GM12878 (cell line): Measurements from ENCODE around the gene CLTCL1. TPM values are rescaled to one million over a fixed set of nuclear protein-coding genes. Genes with fewer than 3 reads are reported as not detected.

Experiments
- ATAC-seq: fragments of 200-7000 bp; cut with Tn5 transposase; 3 replicates; pipeline ENCODE4 v1.9.1; 2020; ENCODE audit warnings: mild to moderate bottlenecking, moderate library complexity
- BruUV-seq: library from RNA; stranded (reverse); fragments of 400-500 nt; replicated peaks from 2 replicates; lab custom pipeline; 2021; lab: Mats Ljungman, UMichigan
- CTCF ChIA-PET: fragments of 300-600 bp; sonication (Branson Sonifier 250); formaldehyde crosslinking; extraction: SDS; loops from one replicate; lab custom pipeline; 2021; ENCODE audit warnings: inconsistent platforms; lab: Yijun Ruan, JAX
- POLR2A ChIA-PET: fragments of 350-600 bp; formaldehyde crosslinking; extraction: SDS; loops from one replicate; lab custom pipeline; 2021; ENCODE audit warnings: inconsistent platforms; lab: Charles Lee
- RAD21 ChIA-PET: fragments of 300-600 bp; sonication (Branson Sonifier 250); formaldehyde crosslinking; loops from one replicate; lab custom pipeline; 2023; ENCODE audit warnings: antibody characterized with exemption; ENCODE audit not compliant: unreplicated experiment; lab: Charles Lee
- SMC1A ChIA-PET: fragments of 300-600 bp; sonication (Branson Sonifier 250); formaldehyde crosslinking; loops from one replicate; lab custom pipeline; 2023; ENCODE audit not compliant: unreplicated experiment, uncharacterized antibody; lab: Charles Lee
- DNase-seq: peaks from one replicate; pipeline ENCODE4 v3.0.0-alpha.2; 2011; ENCODE audit warnings: low read depth, low spot score
- FAIRE-seq: peaks from 3 replicates; lab custom pipeline; 2011; peaks lifted over from hg19 to GRCh38; lab: Jason Lieb, UNC
- H2AFZ ChIP-seq: 2 replicates; pipeline ENCODE4 v1.6.0; 2011; ENCODE audit warnings: low read depth, low read length, control low read depth; ENCODE audit not compliant: control insufficient read depth
- H3K27ac ChIP-seq: 2 replicates; pipeline ENCODE4 v1.5.1; 2011; ENCODE audit warnings: control low read depth; ENCODE audit not compliant: control insufficient read depth, insufficient read depth
- H3K27me3 ChIP-seq, 2 experiments: replicated peaks in 1 of 2; 2 replicates each; pipeline versions ENCODE4 v1.6.0 to v1.6.1; 2011; ENCODE audit warnings: low read length in 1 of 2; ENCODE audit not compliant: control insufficient read depth in 2 of 2, insufficient read depth in 2 of 2
- H3K36me3 ChIP-seq, 2 experiments: 2 replicates each; pipeline ENCODE4 v1.5.1; 2011; ENCODE audit warnings: low read length in 1 of 2; ENCODE audit not compliant: control insufficient read depth in 2 of 2, insufficient read depth in 2 of 2
- H3K4me1 ChIP-seq: 2 replicates; pipeline ENCODE4 v1.6.1; 2011; ENCODE audit warnings: mild to moderate bottlenecking, low read length, moderate library complexity, mixed read lengths; ENCODE audit not compliant: control insufficient read depth, insufficient read depth
- H3K4me2 ChIP-seq: 2 replicates; pipeline ENCODE4 v1.6.0; 2011; ENCODE audit warnings: control low read depth; ENCODE audit not compliant: control insufficient read depth, insufficient read depth
- H3K4me3 ChIP-seq: fragments of 200-600 bp; sonication (generic); 2 replicates; pipeline ENCODE4 v1.5.1; 2016
- H3K79me2 ChIP-seq: 2 replicates; pipeline ENCODE4 v1.6.0; 2011; ENCODE audit warnings: low read length; ENCODE audit not compliant: control insufficient read depth, insufficient read depth
- H3K9ac ChIP-seq: 2 replicates; pipeline ENCODE4 v1.8.0; 2011; ENCODE audit warnings: low read length, control low read depth, mixed read lengths; ENCODE audit not compliant: control insufficient read depth, insufficient read depth
- H3K9me3 ChIP-seq: replicated peaks from 3 replicates; pipeline ENCODE4 v1.5.1; 2011; ENCODE audit warnings: mild to moderate bottlenecking, low read length; ENCODE audit not compliant: control insufficient read depth, insufficient read depth
- H4K20me1 ChIP-seq: 2 replicates; pipeline ENCODE4 v1.6.0; 2011; ENCODE audit not compliant: control insufficient read depth, insufficient read depth
- HDAC2 ChIP-seq: fragments of 200-600 bp; sonication (generic); IDR thresholded peaks from 2 replicates; pipeline ENCODE4 v1.6.1; 2017
- POLR2AphosphoS2 ChIP-seq: IDR thresholded peaks from 2 replicates; pipeline ENCODE4 v1.6.1; 2011; ENCODE audit warnings: low read depth, mild to moderate bottlenecking, low read length, improper control_type of control experiment, moderate library complexity
- RBBP5 ChIP-seq: fragments of 200-600 bp; sonication (generic); conservative IDR thresholded peaks from 2 replicates; pipeline ENCODE4 v1.6.1; 2016
- ZNF24 ChIP-seq: fragments of 450-650 bp; IDR thresholded peaks from 2 replicates; pipeline ENCODE4 v1.6.1; 2017; ENCODE audit warnings: antibody characterized with exemption, mild to moderate bottlenecking
- WGBS: methylation state at CpG from one replicate; pipeline ENCODE4 v1.1.6; 2016; ENCODE audit warnings: low lambda C conversion rate; ENCODE audit not compliant: insufficient replicate concordance, insufficient coverage; ENCODE audit errors: missing lambda C conversion rate; 5-methylcytosine and 5-hydroxymethylcytosine counted together
- in situ Hi-C: fragments of 300-500 bp; cut with MboI; formaldehyde crosslinking; loops from 9 replicates; pipeline ENCODE4 v1.14.3; 2018; ENCODE audit warnings: mixed read lengths
- intact Hi-C: fragments of 100-400 bp; cut with micrococcal nuclease; formaldehyde crosslinking; loops from one replicate; pipeline ENCODE4 v1.14.2; 2022; ENCODE audit not compliant: unreplicated experiment
- polyA plus RNA-seq, 11 experiments: library from polyadenylated mRNA; depleted of rRNA in 4 of 11; unstranded in 6 of 11; stranded (reverse) in 5 of 11; fragments of >200 nt; fragmentation: Nextera tagmentation in 4 of 11; fragmentation: Illumina TruSeq in 1 of 11; extraction: Ambion mirVana in 4 of 11; extraction: Trizol in 1 of 11; gene quantifications; 1 replicate in 1 of 11; 2 replicates in 10 of 11; pipeline versions ENCODE4 v1.2.1 to v1.2.3, GENCODE V29; 2011 to 2016; ENCODE audit warnings: inconsistent platforms in 2 of 11, missing spikeins in 2 of 11, low read depth in 1 of 11
- total RNA-seq, 4 experiments: library from RNA; depleted of rRNA in 3 of 4; stranded (reverse); fragments of >200 nt in 3 of 4; fragmentation: Illumina TruSeq in 1 of 4; extraction: Trizol in 1 of 4; gene quantifications; 2 replicates each; pipeline versions ENCODE4 v1.2.1 to v1.2.3, GENCODE V29; 2013 to 2021
- TF ChIP-seq, protein P1 (sequence below): fragments of 450-650 bp; IDR thresholded peaks from 2 replicates; pipeline ENCODE4 v1.6.1; 2016; ENCODE audit warnings: mild to moderate bottlenecking, moderate library complexity, borderline replicate concordance
- TF ChIP-seq, protein P2 (sequence below): fragments of 450-650 bp; IDR thresholded peaks from 2 replicates; pipeline ENCODE4 v1.6.1; 2018; ENCODE audit warnings: mild to moderate bottlenecking, low read depth, moderate library complexity; ENCODE audit not compliant: partially characterized antibody
- TF ChIP-seq, protein P3 (sequence below): IDR thresholded peaks from 2 replicates; pipeline ENCODE4 v1.6.1; 2012; ENCODE audit warnings: low read length, inconsistent platforms

The CLTCL1 gene
- total and polyA plus RNA-seq, 10 of the 15 experiments (the other 5 are each of a cell fraction or from before 2014, with no cell fraction given) = under 0.01 to 0.35 (median 0.12) TPM; not detected in 2

DNA sequence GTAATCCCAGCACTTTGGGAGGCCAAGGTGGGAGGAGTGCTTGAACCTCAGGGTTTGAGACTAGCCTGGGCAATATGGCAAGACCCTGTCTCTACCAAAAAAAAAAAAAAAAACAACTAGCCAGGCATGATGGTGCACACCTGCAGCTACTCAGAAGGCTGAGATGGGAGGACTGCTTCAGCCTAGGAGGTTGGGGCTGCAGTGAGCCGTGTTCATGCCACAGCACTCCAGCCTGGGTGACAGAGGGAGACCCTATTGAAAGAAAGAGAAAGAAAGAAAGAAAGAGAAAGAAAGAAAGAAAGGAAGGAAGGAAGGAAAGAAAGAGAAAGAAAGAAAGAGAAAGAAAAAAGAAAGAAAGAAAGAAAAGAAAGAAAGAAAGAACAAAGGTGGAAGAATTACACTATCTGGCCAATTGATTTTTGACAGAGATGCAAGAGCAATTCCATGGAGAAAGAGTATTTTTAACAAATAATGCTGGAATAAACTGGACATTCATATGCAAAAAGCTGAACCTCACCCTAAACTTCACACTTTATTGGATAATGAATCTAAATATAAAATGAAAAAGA, 79.1 kb downstream of the CLTCL1 start (continued):
- TF ChIP-seq, protein P1, sequence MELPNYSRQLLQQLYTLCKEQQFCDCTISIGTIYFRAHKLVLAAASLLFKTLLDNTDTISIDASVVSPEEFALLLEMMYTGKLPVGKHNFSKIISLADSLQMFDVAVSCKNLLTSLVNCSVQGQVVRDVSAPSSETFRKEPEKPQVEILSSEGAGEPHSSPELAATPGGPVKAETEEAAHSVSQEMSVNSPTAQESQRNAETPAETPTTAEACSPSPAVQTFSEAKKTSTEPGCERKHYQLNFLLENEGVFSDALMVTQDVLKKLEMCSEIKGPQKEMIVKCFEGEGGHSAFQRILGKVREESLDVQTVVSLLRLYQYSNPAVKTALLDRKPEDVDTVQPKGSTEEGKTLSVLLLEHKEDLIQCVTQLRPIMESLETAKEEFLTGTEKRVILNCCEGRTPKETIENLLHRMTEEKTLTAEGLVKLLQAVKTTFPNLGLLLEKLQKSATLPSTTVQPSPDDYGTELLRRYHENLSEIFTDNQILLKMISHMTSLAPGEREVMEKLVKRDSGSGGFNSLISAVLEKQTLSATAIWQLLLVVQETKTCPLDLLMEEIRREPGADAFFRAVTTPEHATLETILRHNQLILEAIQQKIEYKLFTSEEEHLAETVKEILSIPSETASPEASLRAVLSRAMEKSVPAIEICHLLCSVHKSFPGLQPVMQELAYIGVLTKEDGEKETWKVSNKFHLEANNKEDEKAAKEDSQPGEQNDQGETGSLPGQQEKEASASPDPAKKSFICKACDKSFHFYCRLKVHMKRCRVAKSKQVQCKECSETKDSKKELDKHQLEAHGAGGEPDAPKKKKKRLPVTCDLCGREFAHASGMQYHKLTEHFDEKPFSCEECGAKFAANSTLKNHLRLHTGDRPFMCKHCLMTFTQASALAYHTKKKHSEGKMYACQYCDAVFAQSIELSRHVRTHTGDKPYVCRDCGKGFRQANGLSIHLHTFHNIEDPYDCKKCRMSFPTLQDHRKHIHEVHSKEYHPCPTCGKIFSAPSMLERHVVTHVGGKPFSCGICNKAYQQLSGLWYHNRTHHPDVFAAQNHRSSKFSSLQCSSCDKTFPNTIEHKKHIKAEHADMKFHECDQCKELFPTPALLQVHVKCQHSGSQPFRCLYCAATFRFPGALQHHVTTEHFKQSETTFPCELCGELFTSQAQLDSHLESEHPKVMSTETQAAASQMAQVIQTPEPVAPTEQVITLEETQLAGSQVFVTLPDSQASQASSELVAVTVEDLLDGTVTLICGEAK = no peak
- no peak for TF ChIP-seq POLR2AphosphoS2
- TF ChIP-seq, protein P2, sequence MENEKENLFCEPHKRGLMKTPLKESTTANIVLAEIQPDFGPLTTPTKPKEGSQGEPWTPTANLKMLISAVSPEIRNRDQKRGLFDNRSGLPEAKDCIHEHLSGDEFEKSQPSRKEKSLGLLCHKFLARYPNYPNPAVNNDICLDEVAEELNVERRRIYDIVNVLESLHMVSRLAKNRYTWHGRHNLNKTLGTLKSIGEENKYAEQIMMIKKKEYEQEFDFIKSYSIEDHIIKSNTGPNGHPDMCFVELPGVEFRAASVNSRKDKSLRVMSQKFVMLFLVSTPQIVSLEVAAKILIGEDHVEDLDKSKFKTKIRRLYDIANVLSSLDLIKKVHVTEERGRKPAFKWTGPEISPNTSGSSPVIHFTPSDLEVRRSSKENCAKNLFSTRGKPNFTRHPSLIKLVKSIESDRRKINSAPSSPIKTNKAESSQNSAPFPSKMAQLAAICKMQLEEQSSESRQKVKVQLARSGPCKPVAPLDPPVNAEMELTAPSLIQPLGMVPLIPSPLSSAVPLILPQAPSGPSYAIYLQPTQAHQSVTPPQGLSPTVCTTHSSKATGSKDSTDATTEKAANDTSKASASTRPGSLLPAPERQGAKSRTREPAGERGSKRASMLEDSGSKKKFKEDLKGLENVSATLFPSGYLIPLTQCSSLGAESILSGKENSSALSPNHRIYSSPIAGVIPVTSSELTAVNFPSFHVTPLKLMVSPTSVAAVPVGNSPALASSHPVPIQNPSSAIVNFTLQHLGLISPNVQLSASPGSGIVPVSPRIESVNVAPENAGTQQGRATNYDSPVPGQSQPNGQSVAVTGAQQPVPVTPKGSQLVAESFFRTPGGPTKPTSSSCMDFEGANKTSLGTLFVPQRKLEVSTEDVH = no peak
- TF ChIP-seq HDAC2 = no peak

DNA sequence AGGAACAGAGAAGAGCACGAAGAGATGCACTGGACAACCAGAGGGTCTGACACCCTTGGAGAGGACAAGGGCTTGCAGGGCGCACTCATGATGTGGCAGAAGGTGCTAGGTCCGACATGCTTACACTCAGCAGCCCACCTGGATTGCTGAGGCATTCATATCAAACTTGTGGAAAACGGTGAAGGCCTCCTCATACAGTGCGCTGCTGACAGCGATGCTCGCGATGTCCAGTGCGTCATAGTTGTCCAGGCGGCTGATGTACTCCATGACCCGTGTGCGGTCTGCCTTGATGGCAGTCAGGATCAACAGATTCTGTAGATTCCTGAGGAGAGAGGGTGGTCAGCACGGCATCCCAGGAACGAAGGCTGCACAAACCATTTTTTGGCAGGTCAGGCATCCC, 81.3 kb downstream of the CLTCL1 start:
- CTCF ChIA-PET = no interaction called here
- Histone ChIP-seq H3K4me1 (no peaks in the 10 kb centered on the region), H3K4me2 (no peak overlapping the region), H3K9me3 (no peaks in the 10 kb centered on the region), H3K36me3 (no peaks in the 10 kb centered on the region), H3K27me3 (peaks cover 0 to 7% of the 10 kb centered on the region in 2 experiments; a peak in 2 of 4 replicates), H4K20me1 (no peaks in the 10 kb centered on the region), H2AFZ (no peak overlapping the region), H3K79me2 (no peaks in the 10 kb centered on the region), H3K4me3 (no peak overlapping the region), H3K27ac (no peak overlapping the region), H3K9ac (no peak overlapping the region)
- BruUV-seq = no TSS peak
- 48% methylated on average over 14 of the region's 14 CpGs for WGBS
- SMC1A ChIA-PET = no interaction called here
- RAD21 ChIA-PET = no interaction called here
- in situ Hi-C loops = no loop called here
- intact Hi-C loops = loop anchor here (10.0 kb wide), 1 partner anchor 55 kb away; no protein-coding TSS in a partner anchor
- POLR2A ChIA-PET = no interaction called here
- no peak for ATAC-seq
- FAIRE-seq = no peak
- TF ChIP-seq RBBP5 (no peak), ZNF24 (no peak), HDAC2 (no peak)
- TF ChIP-seq, protein P3, sequence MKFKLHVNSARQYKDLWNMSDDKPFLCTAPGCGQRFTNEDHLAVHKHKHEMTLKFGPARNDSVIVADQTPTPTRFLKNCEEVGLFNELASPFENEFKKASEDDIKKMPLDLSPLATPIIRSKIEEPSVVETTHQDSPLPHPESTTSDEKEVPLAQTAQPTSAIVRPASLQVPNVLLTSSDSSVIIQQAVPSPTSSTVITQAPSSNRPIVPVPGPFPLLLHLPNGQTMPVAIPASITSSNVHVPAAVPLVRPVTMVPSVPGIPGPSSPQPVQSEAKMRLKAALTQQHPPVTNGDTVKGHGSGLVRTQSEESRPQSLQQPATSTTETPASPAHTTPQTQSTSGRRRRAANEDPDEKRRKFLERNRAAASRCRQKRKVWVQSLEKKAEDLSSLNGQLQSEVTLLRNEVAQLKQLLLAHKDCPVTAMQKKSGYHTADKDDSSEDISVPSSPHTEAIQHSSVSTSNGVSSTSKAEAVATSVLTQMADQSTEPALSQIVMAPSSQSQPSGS = no peak
- no peak for DNase-seq
